ENCODE results near the gene PLSCR3. TPM values are rescaled to one million over a fixed set of nuclear protein-coding genes. Genes with fewer than 3 reads are reported as not detected.

PLSCR3 gene
- polyA plus RNA-seq, 1 donor from 2014 or later = 113 TPM

DNA sequence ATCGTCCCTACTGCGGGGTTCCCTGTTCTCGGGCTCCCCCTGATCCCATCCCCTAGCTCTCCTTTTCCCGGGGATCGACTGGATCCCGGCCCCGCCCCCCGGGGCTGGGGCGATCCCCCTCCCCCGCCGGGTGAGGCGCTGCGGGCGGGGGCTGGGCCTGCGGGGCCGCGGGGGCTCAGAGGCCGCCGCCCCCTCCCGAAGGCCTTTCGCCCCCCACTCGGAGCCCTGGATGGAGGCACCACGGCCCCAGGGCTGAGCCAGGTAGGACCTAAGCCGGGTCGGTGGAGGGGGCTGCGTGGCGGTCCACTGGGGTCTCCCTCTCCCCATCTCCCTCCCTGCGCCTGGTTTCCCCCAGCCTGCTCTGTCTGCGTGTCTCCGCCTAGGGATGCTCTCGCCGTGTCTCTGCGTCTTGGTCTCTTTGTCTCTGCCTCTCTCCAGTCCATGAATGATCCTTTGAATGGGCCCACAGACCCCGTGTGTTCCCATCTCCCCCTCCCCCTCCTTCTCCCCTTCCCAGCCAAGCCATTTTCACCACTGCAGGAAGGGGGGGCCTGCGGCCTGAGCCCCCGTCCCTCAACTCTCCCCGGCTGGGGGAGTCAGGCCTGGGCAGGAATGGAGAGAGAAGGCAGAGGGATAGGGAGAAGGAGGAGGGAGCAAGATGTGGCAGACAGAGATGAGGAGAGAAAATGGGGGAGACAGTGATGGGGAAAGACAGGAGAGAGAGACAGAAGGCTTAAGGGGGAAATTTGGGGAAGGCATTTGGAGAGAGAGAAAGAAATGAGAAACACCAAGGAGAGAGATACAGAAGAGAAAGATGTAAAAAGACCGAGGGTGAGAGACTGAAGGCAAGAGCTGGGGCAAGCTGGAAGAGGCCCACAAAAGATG is 11.3 kb upstream of the PLSCR3 start:
- peak overlapping the region in 1 of 3 donors; percentile 77 for H3K27ac Mint-ChIP-seq
- no peaks in the 10 kb centered on the region for H3K9me3 Mint-ChIP-seq
- H3K36me3 Mint-ChIP-seq = no peaks in the 10 kb centered on the region
- peak overlapping the region; percentile 76 to 94 (median 85) for H3K4me3 Mint-ChIP-seq
- peaks cover 6% of the 10 kb centered on the region for H3K27me3 Mint-ChIP-seq
- peaks cover 5 to 19% (median 8%) of the 10 kb centered on the region in 3 donors for H3K4me1 Mint-ChIP-seq

DNA sequence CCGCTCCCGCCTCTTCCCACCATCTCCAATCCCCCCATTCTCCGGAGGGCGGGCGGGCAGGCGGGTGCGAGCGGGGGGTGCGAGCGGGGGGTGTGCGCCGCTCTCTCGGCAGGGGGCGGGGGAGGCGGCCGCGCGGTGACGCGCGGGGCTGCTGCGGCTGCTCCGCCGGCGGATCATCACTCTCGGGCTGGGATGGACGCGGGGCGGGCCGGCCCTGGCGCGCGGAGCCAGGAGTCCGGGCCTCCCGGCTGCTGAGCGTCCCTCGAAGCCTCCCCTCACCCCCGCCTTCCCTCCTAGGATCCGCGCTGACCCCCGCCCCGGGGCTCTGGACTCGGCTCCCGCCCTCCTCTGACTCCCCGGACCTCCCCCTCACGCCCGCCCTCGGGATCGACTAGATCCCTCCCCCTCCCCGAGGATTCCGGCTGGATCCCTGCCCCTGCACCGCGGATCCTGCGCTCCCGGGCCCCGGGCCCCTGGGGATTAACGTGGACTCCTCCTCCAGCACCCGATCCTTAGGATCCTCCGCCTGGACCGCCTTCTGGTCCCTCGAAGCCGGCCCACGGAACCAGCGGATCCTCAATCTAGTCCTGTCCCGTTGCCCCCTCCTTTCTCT is 10.5 kb upstream of the PLSCR3 start:
- Mint-ChIP-seq H3K27me3 (peaks cover 6% of the 10 kb centered on the region), H3K4me3 (peak overlapping the region; percentile 95 to 98 (median 97)), H3K9me3 (no peaks in the 10 kb centered on the region), H3K4me1 (peaks cover 5 to 19% (median 8%) of the 10 kb centered on the region in 3 donors), H3K36me3 (no peaks in the 10 kb centered on the region), H3K27ac (peak overlapping the region; percentile 81 to 95 (median 87))

DNA sequence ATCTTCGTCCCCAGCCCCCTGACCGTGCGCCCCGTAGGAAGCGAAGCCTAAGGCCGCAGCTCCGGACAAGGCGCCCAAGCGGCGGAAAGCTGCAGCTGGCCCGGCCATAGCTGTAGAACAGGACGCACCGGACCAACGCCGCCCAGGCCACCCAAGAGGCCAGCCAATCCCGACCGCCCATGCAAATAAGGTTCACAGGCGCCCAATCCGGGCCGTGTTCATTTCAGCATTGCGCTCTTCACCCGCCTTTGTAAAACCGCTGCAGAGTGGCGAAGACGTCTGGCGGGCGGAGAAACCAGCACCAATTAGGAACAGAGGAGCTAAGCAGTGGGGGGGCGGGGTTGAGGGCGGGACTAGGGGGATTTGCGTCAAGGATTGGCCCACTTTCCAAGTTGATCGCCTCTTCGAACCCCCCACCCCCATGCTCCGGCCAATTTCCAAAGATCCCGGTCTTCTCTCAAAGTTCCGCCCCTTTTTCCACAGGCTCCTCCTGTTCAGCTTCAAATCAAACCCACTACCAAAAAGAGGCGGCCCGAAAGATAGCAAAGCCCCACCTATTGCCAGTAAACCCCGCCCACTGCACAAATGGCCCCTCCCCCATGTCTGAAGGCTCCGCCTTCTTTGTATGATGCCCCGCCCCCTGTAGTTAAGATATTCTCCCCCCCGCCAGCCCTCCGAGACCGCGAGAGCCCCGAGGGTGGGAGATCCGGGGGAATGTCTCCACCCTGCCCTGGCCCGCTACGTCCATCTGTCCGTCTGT is 9.8 kb upstream of the PLSCR3 start, which contains the start of gene TMEM256:
TSS of gene TMEM256 (minus strand) at position 121 of the 760 bp plus-strand sequence. CDS start at position 108, 13 bp downstream.
- H3K27me3 Mint-ChIP-seq = peaks cover 5% of the 10 kb centered on the region
- peaks cover 5 to 19% (median 8%) of the 10 kb centered on the region in 3 donors for H3K4me1 Mint-ChIP-seq
- H3K9me3 Mint-ChIP-seq = no peaks in the 10 kb centered on the region
- H3K4me3 Mint-ChIP-seq = peak within 1 kb of the TSS; percentile 95 to 98 (median 97)
- H3K27ac Mint-ChIP-seq = peak within 1 kb of the TSS; percentile 81 to 95 (median 87)
- H3K36me3 Mint-ChIP-seq = no peaks in the 10 kb centered on the region

DNA sequence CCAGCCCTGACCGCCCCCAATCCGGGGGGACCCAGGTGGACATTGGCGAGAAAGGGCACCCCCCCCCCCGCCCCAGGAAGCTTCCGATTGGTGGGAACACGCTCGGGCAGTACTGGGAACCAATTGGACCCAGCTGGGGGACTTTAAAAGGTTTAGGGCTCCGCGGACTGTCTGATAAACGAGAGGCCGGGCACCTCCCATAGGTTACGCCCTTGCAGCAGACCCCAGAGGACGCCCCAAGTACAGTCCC is 9.3 kb upstream of the PLSCR3 start:
- H3K36me3 Mint-ChIP-seq = no peaks in the 10 kb centered on the region
- no peaks in the 10 kb centered on the region for H3K9me3 Mint-ChIP-seq
- peaks cover 3% of the 10 kb centered on the region for H3K27me3 Mint-ChIP-seq
- H3K4me1 Mint-ChIP-seq = peaks cover 8 to 19% (median 8%) of the 10 kb centered on the region in 3 donors
- H3K4me3 Mint-ChIP-seq = peak overlapping the region; percentile 95 to 98 (median 97)
- peak overlapping the region in 2 of 3 donors; percentile 87 to 95 for H3K27ac Mint-ChIP-seq

DNA sequence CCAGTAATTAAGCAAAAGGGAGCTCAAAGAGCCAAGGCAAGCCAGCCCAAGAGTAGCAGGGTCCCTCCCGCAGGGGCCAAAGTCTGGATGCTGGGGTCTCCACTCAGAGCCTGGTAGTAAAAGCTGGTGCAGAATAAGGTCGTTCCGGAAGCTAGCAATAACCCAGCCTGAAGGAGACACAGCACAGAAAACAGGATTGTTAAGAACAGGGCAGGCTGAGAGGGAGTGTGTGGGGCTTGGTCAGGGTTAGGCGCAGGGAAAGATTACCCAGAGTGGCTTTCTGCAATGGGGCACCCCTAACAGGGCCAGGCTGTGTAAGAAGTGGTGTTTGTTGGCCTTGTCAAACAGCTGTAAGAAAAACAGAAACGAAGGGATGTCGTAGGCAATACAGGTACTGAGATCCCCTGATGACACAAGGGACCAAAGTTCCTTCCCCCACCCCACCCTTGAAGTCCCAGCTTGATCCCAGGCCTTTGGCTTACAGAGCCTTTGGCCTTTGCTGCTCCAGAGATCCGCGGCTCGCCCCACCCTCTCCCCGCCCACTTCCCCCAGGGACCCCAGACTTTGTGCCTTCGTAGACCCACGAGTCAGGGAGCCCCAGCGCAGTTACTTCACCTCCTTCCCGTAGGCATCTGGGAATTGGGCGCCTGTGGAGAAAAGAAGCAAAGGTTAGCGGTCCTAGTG is 8.9 kb upstream of the PLSCR3 start:
- peak overlapping the region in 2 of 3 donors; percentile 22 to 95 for H3K27ac Mint-ChIP-seq
- H3K36me3 Mint-ChIP-seq = no peaks in the 10 kb centered on the region

DNA sequence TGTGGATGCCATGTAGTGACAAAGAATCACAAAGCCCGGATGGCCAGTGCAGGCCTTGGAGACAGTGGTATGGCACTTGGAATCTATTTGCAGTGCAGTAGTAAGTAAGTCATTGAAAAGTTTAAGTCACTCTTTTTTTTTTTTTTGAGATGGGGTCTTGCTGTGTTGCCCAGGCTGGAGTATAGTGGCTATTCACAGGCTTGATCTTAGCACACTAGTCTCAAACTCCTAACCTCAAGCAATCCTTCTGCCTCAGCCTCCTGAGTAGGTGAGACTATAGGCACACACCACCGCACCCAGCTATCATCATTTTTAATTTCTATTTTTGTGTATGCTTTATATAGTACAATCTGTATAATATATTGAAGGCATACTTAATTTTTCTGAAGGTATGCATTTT is 4.3 kb upstream of the PLSCR3 start:
- Mint-ChIP-seq H3K9me3 (no peaks in the 10 kb centered on the region), H3K4me3 (peak overlapping the region in 2 of 4 donors; percentile 32 to 55), H3K27me3 (no peaks in the 10 kb centered on the region), H3K27ac (no peak overlapping the region), H3K36me3 (no peaks in the 10 kb centered on the region), H3K4me1 (peaks cover 12 to 18% (median 12%) of the 10 kb centered on the region in 3 donors)

More for the DNA sequence above, 8.9 kb upstream of the PLSCR3 start:
- no peaks in the 10 kb centered on the region for H3K9me3 Mint-ChIP-seq
- H3K27me3 Mint-ChIP-seq = peaks cover 3% of the 10 kb centered on the region
- H3K4me1 Mint-ChIP-seq = peaks cover 8 to 19% (median 12%) of the 10 kb centered on the region in 3 donors
- H3K4me3 Mint-ChIP-seq = peak overlapping the region; percentile 95 to 98 (median 97)

DNA sequence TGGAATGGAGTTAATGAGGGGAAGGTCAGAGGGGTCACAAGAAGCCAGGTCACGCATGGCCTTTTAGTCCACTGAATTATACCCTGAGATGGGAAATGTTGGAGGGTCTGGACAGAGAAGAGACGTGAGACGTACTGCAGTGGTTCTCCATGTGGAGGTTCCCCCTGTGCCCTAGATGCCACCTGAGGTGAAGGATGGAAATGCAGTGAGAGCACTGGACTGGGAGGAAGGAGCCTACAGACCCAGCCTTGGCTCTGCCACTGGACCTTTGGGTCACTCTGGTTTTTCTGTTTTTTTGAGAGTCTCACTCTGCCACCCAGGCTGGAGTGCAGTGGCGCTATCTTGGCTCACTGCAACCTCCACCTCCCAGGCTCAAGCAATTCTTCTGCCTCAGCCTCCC is 1.8 kb upstream of the PLSCR3 start:
- peak overlapping the region in 2 of 3 donors; percentile 20 to 74 for H3K27ac Mint-ChIP-seq
- H3K4me3 Mint-ChIP-seq = peak overlapping the region; percentile 32 to 81 (median 63)
- H3K9me3 Mint-ChIP-seq = no peaks in the 10 kb centered on the region
- H3K4me1 Mint-ChIP-seq = peaks cover 12% of the 10 kb centered on the region in 3 donors
- no peaks in the 10 kb centered on the region for H3K27me3 Mint-ChIP-seq
- no peaks in the 10 kb centered on the region for H3K36me3 Mint-ChIP-seq

DNA sequence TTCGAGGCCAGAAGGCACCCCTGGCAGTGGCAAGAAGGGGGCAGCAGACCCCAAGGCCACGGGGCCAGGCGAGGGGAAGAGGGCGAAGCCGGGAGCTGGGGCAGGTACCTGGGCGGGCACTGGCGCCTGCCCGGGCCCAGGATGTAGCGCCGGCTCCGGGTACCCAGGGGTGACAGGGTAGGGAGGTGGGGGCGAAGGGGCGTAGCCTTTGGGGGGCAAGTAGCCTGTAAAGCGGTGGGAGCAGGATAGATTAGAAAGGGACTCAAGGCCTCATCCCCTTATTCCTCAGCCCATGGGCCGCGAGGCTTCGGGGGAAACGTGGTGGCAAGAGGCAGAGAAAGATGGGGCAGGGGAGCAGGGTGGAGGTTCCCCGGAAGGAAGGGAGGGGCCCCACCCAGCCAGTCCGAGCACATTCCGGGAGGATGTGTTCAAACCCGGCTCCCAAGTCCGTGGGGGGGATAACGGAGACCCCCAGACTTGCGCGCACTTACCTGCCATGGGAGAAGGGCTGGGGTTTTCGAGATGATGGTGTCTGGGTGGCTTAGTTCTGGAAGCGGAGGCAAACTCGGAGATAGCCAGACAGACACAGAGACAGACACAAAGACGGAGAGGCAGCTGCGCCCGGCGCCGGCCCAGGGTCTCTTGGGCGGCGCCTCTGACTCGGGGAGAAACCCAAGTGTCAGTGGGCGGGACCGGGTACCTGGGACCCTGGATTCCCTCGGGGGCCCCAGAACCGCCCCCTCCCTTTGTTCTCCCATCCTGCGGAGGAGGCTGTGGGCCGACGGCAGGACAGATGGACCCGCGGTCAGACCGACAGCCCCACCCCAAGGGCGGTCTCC is 493 bp downstream of the PLSCR3 start:
- Mint-ChIP-seq H3K36me3 (no peaks in the 10 kb centered on the region), H3K27ac (peak overlapping the region; percentile 85 to 94 (median 90)), H3K9me3 (no peaks in the 10 kb centered on the region), H3K4me1 (peaks cover 10 to 12% (median 12%) of the 10 kb centered on the region in 3 donors), H3K4me3 (peak overlapping the region; percentile 92 to 98 (median 96)), H3K27me3 (no peaks in the 10 kb centered on the region)

DNA sequence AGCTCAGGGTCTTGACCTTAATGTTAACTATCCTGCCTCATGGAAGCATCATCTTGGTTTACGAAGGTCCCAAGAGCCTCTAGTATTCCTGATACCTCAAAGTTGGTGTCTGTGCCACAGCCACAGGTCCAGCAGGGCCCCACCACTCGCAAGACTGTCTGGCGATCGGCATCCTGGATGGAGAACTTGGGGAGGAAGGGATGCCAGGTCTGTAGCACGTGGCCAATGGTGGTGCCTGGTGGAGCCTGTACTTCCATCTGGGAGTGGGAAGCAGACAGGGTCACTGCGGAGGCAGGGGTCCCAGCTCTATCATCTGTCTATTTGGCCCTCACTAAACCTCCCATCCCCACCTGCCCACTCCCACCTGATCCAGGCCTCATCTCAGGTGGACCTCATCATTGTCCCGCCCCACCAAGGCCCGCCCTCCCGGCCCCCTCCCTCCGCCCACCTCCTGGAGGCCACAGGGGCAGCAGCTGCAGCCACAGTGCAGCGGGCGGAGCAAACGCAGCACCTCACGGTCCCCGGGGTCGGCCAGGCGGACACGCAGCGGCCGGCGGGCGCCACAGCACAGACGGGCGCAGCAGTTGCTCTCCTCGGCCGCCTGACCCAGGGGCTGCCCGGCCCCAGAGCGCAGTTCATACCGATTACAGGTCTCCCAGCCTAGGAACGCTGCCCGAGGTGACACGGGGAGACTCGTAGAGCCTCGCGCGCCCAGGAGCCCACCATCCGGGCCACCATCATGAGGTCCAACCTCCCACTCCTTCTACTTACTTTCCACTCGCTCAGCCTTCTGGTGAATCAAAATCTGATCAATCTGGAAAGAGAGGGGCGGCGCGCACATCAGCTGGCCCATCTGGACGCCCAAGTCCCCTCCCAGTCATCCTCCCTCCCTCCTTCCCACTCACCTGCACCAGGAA is 1.4 kb downstream of the PLSCR3 start:
- peak overlapping the region in 1 of 3 donors; percentile 65 for H3K27ac Mint-ChIP-seq
- H3K9me3 Mint-ChIP-seq = no peaks in the 10 kb centered on the region
- H3K36me3 Mint-ChIP-seq = no peaks in the 10 kb centered on the region
- H3K27me3 Mint-ChIP-seq = no peaks in the 10 kb centered on the region
- peak overlapping the region; percentile 92 to 98 (median 94) for H3K4me3 Mint-ChIP-seq
- H3K4me1 Mint-ChIP-seq = peaks cover 5 to 12% (median 12%) of the 10 kb centered on the region in 3 donors

DNA sequence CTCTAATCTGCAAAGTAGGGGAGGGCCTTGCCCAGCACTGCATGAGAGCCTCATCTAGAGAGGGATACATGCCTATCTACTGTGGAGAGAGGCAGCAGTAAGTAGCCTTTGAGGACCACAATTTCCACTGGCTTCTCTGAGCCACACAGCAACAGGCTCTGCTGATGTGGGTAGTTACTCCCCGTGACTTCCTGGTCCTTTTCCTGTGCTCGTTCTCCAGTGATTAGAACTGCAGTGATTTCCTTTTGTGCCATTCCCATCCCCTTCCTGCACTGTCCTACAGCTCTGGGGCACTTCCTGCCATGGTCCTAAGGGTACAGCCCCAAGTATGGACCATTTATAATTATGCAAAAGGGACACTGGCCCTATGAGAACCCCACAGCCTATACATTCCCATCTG is 3.0 kb downstream of the PLSCR3 start:
- no peaks in the 10 kb centered on the region for H3K36me3 Mint-ChIP-seq
- peak overlapping the region in 1 of 4 donors; percentile 72 for H3K4me3 Mint-ChIP-seq
- peaks cover 5 to 12% (median 12%) of the 10 kb centered on the region in 3 donors for H3K4me1 Mint-ChIP-seq
- H3K27ac Mint-ChIP-seq = peak overlapping the region in 1 of 3 donors; percentile 29
- no peaks in the 10 kb centered on the region for H3K27me3 Mint-ChIP-seq
- no peaks in the 10 kb centered on the region for H3K9me3 Mint-ChIP-seq

DNA sequence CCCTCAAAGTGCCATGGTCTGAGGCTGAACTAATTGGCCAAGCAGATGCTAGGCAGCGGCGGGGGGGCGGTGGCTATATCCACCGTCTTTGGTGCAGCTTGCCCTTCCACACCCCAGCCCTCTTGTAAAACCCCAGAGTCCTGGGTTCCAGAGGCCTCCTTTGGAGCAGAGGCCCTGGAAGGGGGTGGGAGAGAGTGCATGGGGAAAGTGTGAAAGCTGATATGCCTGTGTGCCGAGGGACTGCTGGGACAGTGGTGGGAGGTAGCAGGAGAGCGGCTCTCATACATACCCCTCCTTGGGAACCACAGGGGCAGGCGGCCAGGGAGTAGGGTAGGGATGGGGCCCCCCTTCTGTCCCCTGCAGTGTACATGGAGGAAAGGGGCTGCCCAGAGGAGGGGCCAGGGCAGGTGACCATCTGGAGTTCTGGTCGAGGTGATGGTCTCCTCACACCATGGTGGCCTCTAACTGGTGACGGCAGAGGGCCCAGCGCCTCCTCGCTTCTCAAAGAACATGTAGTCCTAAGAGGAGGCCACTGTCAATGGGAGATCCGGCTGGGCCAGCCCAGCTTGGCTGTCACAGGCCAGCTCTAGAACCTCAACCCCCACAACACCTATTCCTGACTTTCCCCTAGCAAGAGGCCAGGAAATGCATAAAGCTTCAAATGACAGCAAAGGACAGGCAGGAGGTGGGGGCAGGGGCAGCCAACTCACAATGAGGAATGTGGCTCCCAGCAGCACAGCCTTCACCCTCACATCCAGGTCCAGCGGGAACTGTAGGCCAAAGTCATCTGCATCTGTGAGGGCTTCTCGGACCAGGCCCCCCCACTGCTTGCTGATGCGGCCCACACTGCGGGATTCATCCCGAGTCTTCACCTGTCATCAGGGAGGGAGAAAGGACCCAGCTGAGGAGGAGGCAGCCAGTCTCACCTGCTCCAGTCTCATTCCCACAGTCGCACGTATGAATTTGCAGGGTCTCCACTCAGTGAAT is 4.1 kb downstream of the PLSCR3 start:
- Mint-ChIP-seq H3K27me3 (no peaks in the 10 kb centered on the region), H3K9me3 (no peaks in the 10 kb centered on the region), H3K4me1 (peaks cover 9 to 10% (median 9%) of the 10 kb centered on the region in 3 donors), H3K4me3 (peak overlapping the region in 1 of 4 donors; percentile 72), H3K27ac (peak overlapping the region in 1 of 3 donors; percentile 29), H3K36me3 (no peaks in the 10 kb centered on the region)

DNA sequence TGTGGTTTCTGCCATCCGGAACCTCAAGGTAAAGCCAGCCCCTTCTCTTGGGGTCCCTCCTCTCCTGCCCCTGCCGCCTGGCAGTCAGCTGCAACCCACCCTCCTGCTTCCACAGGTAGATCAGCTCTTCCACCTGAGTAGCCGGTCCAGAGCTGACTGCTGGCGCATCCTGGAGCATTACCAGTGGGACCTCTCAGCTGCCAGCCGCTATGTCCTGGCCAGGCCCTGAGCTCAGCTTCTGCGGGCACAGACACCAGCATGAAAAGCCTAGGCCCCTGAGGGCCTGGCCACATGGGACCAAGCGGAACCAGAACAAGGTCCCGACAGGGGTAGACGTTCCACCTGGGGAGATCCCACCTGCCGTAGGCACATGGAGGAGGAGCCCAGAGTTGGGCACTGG is 5.5 kb downstream of the PLSCR3 start:
- H3K9me3 Mint-ChIP-seq = no peaks in the 10 kb centered on the region
- H3K4me3 Mint-ChIP-seq = peak overlapping the region in 1 of 4 donors; percentile 37
- H3K27me3 Mint-ChIP-seq = no peaks in the 10 kb centered on the region
- H3K4me1 Mint-ChIP-seq = peaks cover 8 to 11% (median 9%) of the 10 kb centered on the region in 3 donors
- no peaks in the 10 kb centered on the region for H3K36me3 Mint-ChIP-seq
- no peak overlapping the region for H3K27ac Mint-ChIP-seq

Data from IgD-negative memory B cell (primary cell).